Right kidney (tissue), 9 donors: ENCODE results near the gene EXOSC1.
"Not testable (repeated sequence)": the region's sequence is repeated elsewhere in the genome, so short reads cannot be mapped to it uniquely, and the experiment has no call there.

Source experiments
- DNase-seq: peaks from one replicate; pipeline ENCODE4 v3.0.0-alpha.2; 2016
- long read RNA-seq, 8 donors: transcript quantifications; one replicate each; lab custom pipeline, GENCODE V29; 2026

Gene EXOSC1, protein sequence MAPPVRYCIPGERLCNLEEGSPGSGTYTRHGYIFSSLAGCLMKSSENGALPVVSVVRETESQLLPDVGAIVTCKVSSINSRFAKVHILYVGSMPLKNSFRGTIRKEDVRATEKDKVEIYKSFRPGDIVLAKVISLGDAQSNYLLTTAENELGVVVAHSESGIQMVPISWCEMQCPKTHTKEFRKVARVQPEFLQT
- long read RNA-seq, donor 1, transcript EXOSC1-204 (8 exons, 923 nt): major isoform, 15 of 27 reads
- long read RNA-seq, donor 1, transcript EXOSC1-211 (2 exons, 2,113 nt): minor isoform, 6 of 27 reads
- long read RNA-seq, donor 1, partial matches to known transcripts: 5 of 27 reads
- long read RNA-seq, donor 1, other reads (novel, unspliced or antisense): 0 of 27 reads
- long read RNA-seq, donor 2, transcript EXOSC1-204 (8 exons, 923 nt): major isoform, 8 of 8 reads
- long read RNA-seq, donor 2, partial matches to known transcripts: 0 of 8 reads
- long read RNA-seq, donor 2, other reads (novel, unspliced or antisense): 0 of 8 reads
- long read RNA-seq, donor 3, partial matches to known transcripts: 0 of 8 reads
- long read RNA-seq, donor 3, other reads (novel, unspliced or antisense): 0 of 8 reads
- long read RNA-seq, donor 4, transcript EXOSC1-204 (8 exons, 923 nt): major isoform, 10 of 14 reads
- long read RNA-seq, donor 4, partial matches to known transcripts: 0 of 14 reads
- long read RNA-seq, donor 4, other reads (novel, unspliced or antisense): 0 of 14 reads
- long read RNA-seq, donor 5, transcript EXOSC1-204 (8 exons, 923 nt): major isoform, 15 of 19 reads
- long read RNA-seq, donor 5, partial matches to known transcripts: 0 of 19 reads
- long read RNA-seq, donor 5, other reads (novel, unspliced or antisense): 0 of 19 reads
- long read RNA-seq, donor 6, transcript EXOSC1-204 (8 exons, 923 nt): major isoform, 8 of 29 reads
- long read RNA-seq, donor 6, partial matches to known transcripts: 20 of 29 reads
- long read RNA-seq, donor 6, other reads (novel, unspliced or antisense): 0 of 29 reads
- long read RNA-seq, donor 7, transcript EXOSC1-204 (8 exons, 923 nt): major isoform, 20 of 26 reads
- long read RNA-seq, donor 7, partial matches to known transcripts: 5 of 26 reads
- long read RNA-seq, donor 7, other reads (novel, unspliced or antisense): 0 of 26 reads
- long read RNA-seq, donor 8, transcript EXOSC1-204 (8 exons, 923 nt): major isoform, 13 of 16 reads
- long read RNA-seq, donor 8, partial matches to known transcripts: 0 of 16 reads
- long read RNA-seq, donor 8, other reads (novel, unspliced or antisense): 0 of 16 reads

DNA sequence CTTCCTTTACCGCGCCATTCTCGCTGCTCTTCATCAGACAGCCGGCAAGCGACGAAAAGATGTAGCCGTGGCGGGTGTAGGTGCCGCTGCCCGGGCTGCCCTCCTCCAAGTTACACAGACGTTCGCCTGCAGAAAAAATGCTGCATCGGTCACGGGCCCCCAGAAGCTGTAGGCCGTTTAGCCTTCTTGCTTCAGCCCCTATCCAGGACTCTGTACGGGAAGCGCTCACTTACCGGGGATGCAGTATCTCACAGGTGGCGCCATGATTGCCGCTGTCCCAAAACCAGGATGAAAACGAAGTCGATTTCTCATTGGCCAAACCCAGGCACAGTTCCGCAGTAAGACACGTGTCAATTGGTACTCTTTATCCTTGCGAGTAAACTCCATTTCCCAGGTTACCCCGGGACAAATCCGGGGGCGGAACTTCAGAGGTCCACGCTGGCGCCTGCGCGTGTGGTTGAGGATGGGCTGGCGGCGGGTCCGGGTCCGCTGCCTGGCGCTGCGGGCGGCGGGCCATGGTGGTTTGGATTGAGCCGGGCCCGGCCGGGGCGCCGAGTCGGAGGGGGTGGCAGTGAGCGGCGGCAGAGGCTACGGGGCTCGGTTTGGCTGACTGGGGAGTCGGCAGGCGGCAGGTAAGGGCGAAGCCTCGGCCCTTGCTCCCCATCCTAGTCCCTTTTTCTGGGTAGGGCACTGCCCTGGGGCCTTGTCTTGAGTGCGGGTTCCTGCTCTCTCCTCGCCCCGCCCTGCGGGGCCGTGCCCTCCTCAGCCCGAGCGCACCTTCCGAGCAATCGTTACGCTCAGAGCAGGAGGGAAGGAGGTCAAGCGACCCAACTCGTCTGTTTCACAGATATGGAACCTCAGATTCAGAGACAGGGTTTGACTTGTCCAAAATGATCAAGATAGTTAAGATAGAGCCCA lies at the start of gene EXOSC1, which contains the start of gene ZDHHC16:
TSS of gene EXOSC1 (minus strand) at position 285 of the 918 bp plus-strand sequence. CDS start at position 264, 21 bp downstream.
TSS of gene ZDHHC16 (plus strand) at position 454 of the 918 bp plus-strand sequence. CDS start 5,501 bp downstream, outside the sequence.
- peak; percentile 86 for DNase-seq

DNA sequence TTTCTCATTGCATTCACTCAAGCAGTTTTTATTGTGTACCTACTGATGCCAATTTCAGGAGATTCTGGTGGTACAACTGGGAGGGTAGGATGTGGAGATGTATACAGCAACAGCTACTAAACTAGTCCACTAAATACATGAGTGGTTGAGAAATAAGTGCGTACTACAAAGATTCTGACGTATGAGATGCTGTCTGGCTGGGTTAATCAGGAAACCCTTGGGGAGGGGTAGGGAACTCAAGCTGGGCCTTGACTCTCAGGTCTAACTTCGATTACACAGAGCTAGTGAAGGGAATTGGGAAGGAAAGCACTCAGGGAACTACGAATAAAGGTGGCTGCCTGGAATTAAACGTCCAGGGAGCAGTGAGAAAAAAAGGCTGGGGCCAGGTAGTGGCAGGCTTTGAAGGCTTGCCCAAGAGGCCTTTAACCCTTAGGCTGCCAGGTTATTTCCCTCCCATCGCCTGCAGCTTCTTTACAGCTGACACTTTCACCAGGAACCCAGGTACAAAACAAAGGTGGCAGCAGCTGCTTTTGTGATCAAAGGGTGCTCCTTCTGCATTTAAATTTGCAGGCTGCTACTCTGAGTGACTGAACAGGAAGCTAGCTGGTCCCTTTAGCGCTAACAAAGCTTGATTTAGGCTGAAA lies 49.2 kb upstream of the EXOSC1 start:
- DNase-seq: no peak

DNA sequence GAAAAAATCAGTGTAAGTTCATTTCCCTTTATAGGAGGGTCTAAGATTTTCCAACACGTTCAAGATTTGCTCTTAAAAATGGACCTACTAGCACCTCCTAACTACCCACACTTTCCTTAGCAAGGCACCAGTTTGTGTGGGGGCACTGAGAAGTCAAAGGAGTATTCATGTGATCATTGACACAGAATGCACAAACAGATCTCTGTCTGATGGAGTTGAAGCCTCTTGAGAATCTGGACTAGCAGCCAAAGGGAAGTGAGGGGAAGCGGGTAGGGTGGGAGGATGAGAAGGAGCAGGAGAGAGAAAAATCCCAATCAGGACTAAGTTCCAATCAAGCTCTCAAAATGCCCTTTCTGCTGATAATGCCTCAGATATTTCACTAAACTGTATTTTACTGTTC lies 48.3 kb upstream of the EXOSC1 start:
- DNase-seq: no peak

DNA sequence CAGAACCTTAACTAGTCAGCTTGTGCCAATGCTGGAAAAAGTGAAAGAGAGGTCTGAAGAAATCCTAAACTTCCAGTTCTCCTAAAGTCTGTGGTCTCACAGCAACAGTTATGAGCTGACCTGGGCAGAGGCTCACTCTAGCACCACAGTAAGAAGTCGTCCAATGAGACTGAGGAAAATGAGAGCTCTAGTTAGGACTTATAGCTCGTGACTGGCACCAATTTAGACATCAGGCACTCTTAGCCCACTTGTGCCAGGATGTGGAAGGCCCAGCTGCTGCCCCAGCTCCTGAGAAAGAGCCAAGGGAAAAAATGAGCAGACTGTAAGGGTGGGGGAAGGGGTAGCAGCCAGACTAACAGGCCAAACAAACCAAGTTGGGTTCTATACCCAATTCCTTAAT lies 44.8 kb upstream of the EXOSC1 start:
- DNase-seq: no peak

DNA sequence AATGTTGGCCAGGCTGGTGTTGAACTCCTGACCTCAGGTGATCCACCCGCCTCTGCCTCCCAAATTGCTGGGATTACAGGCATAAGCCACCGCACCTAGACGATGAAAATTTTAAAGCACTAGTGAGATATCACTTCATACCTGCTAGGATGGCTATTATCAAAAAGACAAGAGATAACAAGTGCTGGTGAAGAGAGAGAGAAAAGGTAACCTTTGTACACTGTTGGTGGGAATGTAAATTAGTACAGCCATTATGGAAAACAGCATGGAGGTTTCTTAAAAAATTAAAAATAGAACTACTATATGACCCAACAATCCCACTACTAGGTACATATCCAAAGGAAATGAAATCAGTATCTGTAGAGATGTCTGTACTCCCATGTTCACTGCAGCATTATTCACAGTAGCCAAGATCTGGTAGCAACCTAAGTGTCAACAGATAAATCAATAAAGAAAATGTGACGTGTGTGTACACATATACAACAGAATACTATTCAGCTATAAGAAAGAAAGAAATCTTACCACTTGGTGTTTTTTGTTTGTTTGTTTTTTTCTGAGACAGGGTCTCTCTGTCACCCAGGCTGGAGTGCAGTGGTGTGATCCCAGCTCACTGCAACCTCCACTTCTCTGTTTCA lies 40.0 kb upstream of the EXOSC1 start:
- DNase-seq: no peak

DNA sequence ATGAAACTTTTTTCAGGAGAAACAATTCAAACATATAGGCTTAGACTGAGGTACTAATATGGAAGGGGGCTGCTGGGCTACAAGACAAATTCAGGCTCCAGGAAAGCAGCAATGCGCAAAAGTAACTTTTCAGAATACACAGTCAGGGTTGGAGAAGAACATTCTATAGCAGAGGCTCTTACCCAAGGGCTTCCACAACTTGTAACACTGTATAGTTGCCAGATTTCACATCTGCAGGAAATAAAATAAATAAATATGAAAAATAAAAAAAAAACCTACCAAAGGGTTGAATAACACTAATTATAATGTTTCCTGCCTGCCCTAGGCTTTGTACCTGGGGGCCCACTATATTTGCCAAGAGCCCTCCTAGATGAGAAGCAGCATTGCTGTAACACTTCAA lies 38.1 kb upstream of the EXOSC1 start:
- DNase-seq: no peak

DNA sequence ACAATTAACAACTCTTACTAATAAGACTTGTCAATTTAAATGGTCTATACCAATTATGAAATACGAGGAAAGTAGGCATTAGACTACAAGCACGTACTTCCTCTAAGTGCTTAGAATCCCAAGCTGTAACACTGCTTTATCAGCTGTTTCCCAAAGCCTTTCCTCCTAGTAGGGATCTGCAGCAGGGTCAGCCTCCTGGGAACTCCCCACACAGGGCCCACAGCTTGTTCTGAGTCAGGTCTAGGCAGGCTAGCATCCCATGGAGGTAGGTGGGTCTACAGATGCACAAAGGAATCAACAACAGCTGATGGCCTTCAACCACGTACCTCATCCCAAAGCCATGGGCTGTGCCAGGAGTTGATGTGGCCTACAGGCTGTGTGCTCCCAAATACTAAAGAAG lies 37.7 kb upstream of the EXOSC1 start:
- no peak for DNase-seq

DNA sequence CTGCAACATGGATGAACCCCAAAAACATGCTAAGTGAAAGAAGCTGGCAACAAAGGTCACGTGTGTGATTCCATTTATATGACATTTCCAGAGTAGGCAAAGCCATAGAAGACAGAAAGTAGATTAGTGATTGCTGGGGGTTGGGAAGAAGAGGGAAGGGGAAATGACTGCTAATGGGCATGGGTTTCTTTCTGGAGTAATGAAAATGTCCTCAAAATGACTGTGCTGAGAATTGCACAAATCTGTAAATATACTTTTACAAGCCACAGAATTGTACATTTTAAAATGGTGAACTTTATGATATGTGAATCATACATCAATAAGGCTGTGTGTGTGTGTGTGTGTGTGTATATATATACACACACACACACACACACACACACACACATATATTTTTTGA lies 36.6 kb upstream of the EXOSC1 start:
- no peak for DNase-seq

DNA sequence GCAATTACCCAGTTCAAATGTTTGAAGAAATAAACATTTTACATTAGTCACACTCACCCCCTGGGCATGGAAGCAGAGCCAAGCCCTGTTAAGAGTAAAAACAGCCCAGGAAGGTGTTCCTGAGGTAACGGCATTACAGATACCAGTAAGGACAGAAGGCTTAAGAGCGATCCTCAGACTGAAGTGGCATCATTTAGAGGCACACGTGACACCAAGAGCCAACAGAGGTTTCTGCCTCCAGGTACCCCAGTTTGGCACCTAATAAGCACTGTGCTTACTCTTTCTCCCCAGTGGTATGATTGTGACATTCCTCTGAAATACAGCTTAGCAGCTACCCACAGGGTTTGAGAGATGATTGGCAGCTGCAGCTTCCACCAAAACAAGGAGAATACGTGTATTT lies 35.3 kb upstream of the EXOSC1 start:
- DNase-seq: no peak

DNA sequence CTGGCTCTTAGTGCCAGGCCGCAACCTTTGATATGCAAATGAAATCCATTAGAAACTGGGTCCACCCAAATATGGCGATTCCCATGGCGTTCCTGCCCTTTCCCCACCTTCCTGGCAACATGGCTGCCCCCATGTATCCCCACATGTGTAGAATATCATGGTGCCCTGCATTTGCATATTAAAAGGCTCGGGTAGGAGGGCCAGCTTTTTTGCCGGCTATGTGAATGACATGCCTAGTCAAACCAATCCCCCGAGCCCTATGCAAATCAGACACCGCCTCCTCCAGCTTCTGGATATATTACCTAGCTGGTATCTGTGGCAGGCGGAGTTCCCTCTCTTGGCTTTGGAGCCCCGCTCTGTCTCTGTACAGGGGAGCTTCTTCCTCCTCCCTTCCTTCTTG lies 34.1 kb upstream of the EXOSC1 start:
- no peak for DNase-seq

DNA sequence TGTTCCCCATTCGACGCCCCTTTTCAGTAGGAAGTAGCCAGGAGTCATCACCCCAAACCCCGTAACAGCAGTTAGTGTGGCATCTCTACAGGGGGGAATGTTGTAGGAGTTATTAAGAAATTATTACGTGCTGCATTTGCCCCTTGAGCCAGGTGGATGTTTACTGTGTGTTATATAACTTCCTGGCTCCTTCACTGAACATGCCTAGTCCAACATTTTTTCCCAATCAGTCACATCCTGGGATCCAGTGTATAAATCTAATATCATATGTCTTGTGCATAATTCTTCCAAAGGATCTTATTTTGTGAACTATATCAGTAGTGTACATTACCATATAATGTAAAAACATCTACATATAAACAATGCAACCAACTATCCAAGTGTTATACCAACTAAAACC lies 33.6 kb upstream of the EXOSC1 start:
- DNase-seq: not testable (repeated sequence)

DNA sequence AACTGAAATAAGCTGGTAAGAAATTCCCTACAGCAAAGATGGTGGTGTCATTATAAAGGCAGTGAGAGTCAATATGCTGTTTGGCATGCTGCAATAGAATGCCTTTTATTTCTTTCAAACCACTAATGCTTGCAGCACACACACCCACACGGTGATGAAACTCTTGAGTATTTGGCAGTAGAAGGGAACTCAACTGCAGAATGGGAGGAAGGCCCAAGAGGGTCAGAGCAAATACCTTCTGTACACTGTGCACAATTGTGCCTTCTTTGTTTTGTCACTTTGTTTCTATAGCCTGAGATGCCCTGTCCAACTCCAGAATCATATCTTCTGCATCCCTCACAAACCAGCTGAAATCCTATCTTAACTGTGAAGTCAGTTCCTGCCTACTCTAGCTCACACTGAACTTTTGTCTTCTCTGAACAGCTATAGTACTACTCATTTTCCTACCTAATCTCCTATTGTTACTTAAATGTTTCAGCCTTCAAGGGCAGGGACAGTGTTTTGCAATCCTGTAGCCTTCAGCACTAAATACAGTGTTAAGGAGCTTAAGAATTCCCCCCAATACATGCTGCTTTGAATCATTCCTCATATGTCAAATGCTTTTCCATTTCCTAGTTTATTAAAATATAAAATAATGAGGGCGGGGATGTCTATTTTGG lies 30.3 kb upstream of the EXOSC1 start:
- no peak for DNase-seq

DNA sequence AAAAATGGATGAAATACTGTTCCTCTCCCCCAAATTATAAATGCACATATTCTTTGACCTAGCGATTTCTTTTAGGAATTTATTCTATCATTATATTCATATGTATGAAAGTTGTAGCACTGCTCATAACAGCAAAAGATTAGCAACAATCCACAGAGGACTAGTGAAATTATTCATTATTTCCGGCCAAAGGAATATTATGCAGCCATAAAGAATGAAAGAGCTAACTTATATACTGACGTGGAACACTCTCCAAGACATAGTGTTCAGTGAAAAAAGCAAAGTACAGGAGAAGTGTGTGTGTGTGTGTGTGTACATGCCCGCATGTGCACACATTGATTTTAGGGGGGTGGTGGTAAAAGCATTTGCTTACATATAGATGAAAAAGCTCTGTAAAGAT lies 29.1 kb upstream of the EXOSC1 start:
- DNase-seq: no peak

DNA sequence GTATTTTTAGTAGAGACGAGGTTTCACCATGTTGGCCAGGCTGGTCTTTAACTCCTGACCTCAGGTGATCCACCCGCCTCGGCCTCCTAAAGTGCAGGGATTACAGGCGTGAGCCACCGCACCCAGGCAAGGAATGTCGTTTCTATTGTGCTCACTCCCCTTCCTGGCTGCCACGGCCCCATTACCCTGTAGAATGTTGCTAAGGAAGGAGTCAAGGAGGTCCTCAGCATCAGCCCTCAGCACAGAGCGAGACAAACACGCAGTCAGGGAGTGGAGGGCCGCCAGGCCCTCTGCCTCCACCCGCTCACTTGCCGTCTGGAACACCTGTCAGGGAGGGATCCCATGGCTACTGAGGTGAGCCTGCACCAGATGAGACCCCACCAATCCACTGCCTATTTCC lies 23.0 kb upstream of the EXOSC1 start:
- DNase-seq: not testable (repeated sequence)

DNA sequence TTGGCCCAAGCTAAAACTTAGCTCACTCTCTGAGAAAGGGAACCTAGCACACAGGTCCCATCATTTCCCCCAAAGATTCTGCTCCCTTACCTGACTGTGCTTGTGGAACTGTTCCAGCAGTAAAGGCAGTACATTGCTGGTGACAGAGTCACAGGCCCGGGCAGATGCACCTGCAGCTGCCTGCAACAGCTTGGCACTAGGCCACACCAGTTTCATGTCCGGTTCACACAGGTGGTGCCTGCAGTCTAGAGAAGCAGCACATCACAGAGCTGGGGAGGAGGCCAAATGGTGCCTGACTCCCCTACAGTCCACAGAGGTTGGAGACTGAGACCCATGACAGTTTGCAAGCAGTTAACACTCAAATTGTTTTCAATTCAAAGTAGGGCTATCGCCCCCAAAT lies 22.4 kb upstream of the EXOSC1 start:
- no peak for DNase-seq

DNA sequence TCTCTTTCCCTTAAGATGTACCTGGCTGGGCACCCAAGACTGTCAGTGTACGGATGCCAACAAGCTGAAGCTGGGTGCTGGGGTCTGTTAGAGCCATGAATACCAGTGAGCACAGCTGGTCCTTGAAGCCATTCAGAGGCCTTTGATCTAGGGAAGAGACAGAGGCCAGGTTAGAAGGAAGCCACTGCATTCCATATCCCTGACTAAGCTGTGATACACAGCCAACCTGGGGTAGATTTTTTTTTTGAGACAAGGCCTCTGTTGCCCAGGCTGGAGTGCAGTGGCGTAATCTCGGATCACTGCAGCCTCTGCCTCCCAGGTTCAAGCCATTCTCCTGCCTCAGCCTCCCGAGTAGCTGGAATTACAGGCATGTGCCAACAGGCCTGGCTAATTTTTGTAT lies 20.9 kb upstream of the EXOSC1 start:
- no peak for DNase-seq

DNA sequence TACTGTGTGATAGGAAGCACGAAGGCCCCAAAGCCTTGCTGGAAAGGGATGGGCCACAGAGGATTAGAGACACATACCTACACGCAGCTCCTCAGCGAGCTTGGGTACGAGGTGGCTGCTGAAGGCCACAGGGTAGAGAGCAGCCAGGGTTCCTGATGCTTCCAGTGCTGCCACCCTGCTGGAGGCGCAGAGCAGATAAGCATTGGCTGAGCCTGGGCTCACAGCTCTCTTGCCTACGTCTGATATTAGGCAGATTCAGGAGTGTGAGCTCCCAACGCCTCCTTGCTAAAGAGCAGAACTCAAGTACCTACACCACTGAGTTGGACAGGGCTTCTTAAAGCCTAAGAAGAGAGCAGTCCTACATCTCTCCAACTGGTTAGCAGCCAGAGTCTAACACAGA lies 20.2 kb upstream of the EXOSC1 start:
- DNase-seq: no peak

DNA sequence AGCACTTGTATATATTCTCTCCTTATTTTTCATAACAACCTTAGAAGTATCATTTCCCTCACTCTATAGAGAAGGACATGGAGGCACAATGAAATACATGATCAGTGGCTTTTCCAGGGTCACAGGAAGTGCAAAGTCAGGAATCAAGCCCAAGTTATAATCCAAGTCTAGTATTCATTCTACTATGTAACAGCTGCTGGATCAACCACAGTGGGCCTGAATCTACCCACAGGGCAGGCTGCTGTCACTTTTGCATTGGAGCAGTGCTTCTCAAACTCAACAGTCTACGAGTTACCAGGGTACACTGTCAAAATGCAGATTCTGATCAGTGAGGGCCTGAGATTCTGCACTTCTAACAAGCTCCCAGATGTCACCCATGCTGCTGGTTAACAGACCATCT lies 18.4 kb upstream of the EXOSC1 start:
- no peak for DNase-seq

DNA sequence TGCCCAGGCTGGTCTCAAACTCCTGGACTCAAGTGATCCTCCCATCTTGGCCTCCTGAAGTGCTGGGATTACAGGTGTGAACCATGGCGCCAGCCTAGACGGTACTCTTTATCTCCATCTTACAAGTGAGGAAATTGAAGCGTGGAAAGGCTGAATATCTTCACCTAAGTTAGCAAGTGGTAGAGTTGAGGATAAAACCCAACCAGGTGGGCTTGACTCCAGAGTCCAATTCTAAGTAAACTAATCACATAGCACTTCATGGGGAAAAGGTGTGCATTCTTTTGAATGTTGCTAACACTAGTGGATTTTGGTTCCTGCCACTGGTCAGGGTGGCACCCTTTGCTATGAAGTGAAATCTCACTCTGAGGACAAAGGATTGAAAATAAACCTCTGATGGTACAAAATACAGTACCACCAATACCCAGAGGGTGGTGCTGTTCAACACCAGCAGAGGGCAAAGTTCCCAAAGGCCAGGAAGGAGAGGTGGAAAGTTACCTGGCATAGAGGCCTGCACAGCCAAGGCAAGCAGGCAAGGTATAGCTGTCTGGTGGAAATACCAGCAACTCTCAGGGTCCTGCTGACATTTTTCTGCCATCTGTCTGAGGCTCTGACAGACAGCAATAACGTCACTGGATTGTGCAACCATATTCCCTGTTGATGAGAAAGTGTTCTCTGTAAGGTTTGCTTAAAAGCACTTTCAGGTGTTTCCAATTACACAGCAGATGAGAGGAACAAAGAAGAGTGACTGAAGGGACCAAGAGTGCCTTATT lies 17.7 kb upstream of the EXOSC1 start:
- peak; percentile 53 for DNase-seq
